HG03457 (cell line): Measurements from ENCODE around the gene KRTAP10-10.
"Not testable (repeated sequence)": the region's sequence is repeated elsewhere in the genome, so short reads cannot be mapped to it uniquely, and the experiment has no call there.

ENCODE experiments used
- ATAC-seq: cut with Tn5 transposase; IDR thresholded peaks from one replicate; pipeline ENCODE4 v1.9.1; 2021; ENCODE audit warnings: moderate number of reproducible peaks; ENCODE audit not compliant: unreplicated experiment

KRTAP10-10 gene

GRCh38 chr21:44601596-44602462, 35.3 kb upstream of the KRTAP10-10 start:
- no peak for ATAC-seq

- ATAC-seq, result no peak
These were observed 34.7 kb upstream of the KRTAP10-10 start for GRCh38 chr21:44602463-44602850.

GRCh38 chr21:44603109-44603875, 33.9 kb upstream of the KRTAP10-10 start:
- ATAC-seq, result no peak

DNA sequence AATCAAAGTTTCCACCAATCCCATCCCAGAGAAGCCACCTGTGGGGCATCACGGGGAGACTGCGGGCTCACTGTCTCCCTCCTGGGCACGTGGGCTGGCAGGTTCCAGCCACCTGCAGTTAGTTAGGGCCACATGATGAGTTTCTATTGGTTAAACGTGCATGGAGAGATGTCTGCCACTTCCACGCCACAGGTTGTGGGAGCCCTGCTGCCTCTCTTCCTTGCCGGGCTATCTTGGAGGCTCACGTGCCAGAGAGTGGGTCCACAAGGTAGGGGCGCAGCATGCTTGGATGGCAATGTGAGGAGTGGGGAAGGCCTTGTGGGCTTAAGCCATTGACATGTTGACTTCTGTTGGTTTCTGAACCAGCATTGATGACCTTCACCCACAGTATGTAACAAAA, 33.2 kb upstream of the KRTAP10-10 start:
- ATAC-seq, result no peak

- ATAC-seq, result no peak
These were observed 30.7 kb upstream of the KRTAP10-10 start for GRCh38 chr21:44606495-44606894.

- ATAC-seq, result no peak
These were observed 28.0 kb upstream of the KRTAP10-10 start for GRCh38 chr21:44609193-44609592.

DNA sequence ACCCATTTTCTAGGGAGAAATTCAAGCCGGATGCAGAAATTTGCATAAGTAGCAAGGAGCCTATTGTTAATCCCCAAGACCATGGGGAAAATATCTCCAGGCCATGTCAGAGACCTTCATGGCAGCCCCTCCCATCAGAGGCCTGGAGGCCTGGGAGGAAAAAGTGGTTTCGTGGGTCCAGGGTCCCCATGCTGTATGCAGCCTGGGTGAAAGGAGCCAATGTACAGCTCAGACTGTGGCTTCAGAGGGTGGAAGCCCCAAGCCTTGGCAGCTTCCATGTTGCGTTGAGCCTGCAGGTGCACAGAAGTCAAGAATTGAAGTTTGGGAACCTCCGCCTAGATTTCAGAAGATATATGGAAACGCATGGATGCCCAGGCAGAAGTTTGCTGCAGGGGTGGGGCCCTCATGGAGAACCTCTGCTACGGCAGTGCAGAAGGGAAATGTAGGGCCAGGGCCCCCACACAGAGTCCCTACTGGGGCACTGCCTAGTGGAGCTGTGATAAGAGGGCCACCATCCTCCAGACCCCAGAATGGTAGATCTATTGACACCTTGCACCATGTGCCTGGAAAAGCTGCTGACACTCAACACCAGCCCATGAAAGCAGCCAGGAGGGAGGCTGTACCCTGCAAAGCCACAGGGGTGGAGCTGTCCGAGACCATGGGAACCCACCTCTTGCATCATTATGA, 26.9 kb upstream of the KRTAP10-10 start:
- ATAC-seq, result not testable (repeated sequence)

DNA sequence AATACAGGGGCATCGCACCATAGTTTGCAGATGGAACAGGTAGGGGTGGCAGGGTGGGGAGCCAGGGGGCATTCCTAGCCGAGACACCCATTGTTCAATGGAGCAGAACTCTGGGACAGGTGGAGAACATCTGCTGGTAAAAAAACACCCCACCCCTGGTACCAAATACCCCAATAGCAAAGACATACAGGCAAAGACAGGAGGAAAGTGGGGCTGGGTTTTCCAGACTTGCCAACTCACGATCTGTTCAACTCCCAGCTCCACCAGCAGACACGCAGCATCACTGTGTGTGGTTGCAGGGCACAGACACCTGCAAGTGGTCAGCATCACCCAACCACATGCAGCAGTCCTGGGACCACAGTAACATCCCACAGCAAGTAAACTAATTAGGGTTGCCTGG, 25.6 kb upstream of the KRTAP10-10 start:
- no peak for ATAC-seq

DNA sequence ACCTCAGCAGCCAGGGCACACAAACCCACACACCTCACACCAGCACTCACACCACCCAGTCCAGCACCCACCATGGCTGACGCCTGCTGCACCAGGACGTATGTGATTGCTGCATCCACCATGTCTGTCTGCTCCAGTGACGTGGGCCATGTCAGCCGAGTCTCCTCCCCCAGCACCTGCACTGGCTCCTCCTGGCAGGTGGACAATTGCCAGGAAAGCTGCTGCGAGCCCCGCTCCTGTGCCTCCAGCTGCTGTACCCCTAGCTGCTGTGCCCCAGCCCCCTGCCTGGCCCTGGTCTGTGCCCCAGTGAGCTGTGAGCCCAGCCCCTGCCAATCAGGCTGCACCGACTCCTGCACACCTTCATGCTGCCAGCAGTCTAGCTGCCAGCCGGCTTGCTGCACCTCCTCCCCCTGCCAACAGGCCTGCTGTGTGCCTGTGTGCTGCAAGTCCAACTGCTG, 25.1 kb upstream of the KRTAP10-10 start, which contains the start of gene KRTAP10-8:
Gene KRTAP10-8, plus strand, starts transcription at position 51 of the 458 bp plus-strand sequence. Its CDS starts 22 bp downstream, at position 73.
- no peak for ATAC-seq

DNA sequence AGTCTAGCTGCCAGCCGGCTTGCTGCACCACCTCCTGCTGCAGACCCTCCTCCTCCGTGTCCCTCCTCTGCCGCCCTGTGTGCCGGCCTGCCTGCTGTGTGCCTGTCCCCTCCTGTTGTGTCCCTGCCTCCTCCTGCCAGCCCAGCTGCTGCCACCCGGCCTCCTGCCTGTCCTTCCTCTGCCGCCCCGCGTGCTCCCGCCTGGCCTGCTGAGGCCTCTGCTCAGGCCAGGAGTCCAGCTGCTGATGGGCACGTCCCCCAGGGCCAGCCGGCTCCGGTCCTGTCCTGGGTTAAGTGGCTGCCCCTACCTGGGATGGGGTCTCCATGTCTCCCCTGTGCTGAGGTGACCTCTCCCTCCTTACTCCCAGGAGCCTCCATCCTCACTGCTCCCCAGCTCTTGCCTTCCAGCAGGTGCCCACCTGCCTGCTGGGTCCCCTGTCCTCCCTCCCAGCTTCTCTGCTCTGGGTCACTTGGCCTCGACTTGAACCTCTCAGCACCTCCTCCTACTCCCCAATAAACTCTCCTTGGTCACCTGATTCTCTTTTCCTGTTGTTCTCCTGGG, 24.4 kb upstream of the KRTAP10-10 start:
- no peak for ATAC-seq

GRCh38 chr21:44613386-44614155, 23.6 kb upstream of the KRTAP10-10 start:
- no peak for ATAC-seq

- no peak for ATAC-seq
These were observed 23.0 kb upstream of the KRTAP10-10 start for GRCh38 chr21:44614161-44614631.

DNA sequence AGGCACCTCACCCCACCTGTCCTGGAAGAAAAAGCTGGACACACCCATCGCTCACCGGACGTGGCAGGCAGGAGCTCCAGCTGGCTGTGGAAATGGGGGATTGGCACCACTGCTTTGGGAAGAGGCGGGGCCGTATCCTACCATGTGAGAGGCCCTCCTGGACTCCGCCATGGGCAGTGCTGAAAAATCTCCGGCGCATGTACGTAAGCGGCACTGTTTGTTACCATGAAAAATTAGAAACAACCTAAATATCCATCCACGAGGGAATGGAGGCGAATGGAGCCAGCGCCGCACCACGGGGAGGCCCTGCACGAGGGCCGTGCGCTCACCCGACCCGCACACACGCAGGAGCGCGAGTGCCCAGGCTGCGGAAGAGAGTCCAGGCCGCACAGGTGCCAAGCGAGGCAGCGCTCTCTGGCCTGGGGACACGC, 22.2 kb upstream of the KRTAP10-10 start:
- no peak for ATAC-seq

GRCh38 chr21:44615466-44615865, 21.7 kb upstream of the KRTAP10-10 start:
- ATAC-seq, result no peak

- no peak for ATAC-seq
These were observed 21.1 kb upstream of the KRTAP10-10 start for GRCh38 chr21:44615911-44616590.

GRCh38 chr21:44616591-44616926, 20.6 kb upstream of the KRTAP10-10 start:
- ATAC-seq, result no peak

- no peak for ATAC-seq
These were observed 20.1 kb upstream of the KRTAP10-10 start for GRCh38 chr21:44617071-44617501.

- no peak for ATAC-seq
These were observed 18.7 kb upstream of the KRTAP10-10 start for GRCh38 chr21:44618504-44618903.

DNA sequence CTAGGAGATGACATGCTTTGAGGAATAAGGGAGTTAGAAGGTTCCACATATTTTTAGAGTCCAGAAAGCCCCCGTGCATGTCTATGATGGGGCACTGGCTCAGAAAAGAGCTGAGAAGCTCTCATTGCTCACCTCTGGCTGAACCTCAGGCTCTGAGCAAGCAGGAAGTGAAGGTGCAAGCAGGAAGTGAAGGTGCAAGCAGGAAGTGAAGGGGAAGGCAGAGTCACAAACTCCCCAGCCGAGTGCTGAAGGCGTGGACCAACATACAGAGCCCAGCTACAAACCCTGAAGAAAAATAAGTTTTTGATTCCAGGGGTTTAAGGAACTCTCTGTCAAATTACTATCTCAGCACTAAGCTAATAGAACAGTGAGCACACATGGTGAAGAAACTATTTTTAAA, 18.2 kb upstream of the KRTAP10-10 start:
- no peak for ATAC-seq
